ENCODE measurements around the gene RNF41.

DNA sequence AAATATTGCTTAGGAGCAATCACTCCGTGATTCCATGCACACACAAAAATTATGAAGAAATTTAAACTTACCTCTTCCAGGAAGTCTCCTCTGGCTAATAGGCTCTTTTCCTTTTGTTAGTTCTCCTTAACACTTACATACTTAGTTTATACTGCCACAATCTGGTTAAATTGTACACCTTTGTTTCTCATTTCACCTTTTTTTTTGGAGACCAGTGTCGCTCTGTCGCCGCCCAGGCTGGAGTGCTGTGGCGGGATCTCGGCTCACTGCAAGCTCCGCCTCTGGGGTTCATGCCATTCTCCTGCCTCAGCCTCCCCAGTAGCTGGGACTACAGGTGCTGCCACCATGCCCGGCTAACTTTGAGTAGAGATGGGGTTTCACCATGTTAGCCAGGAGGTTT lies 38.7 kb upstream of the RNF41 start:
- no peak for TF ChIP-seq CTCF (IDR thresholded peaks at IDR 0.05)
- no peak for TF ChIP-seq EZH2 (IDR thresholded peaks at IDR 0.05; ENCODE audit: borderline replicate concordance, insufficient read depth, low read depth, low read length, poor library complexity, severe bottlenecking)
